Measurements from ENCODE around the gene DSP. TPM values are rescaled to one million over a fixed set of nuclear protein-coding genes. Genes with fewer than 3 reads are reported as not detected.

DSP gene
- polyA plus RNA-seq, 4 donors: 40.0 to 164 (median 78.1) TPM

GRCh38 chr6:7585287-7585930 lies 43.9 kb downstream of the DSP start:
- Histone ChIP-seq H3K4me1 (ENCODE audit: control insufficient read depth in 3 of 3, insufficient read depth in 2 of 3, low read depth in 1 of 3, low read length in 2 of 3) (peaks cover 0 to 13% (median 0%) of the 10 kb centered on the region in 3 donors), H3K27ac (ENCODE audit: low read depth in 1 of 3, low read length in 2 of 3) (no peak overlapping the region), H3K4me3 (ENCODE audit: low read depth in 1 of 3, low read length in 3 of 3) (no peak overlapping the region), H3K9me3 (ENCODE audit: control insufficient read depth in 2 of 2, insufficient read depth in 1 of 2, low read depth in 1 of 2, low read length in 1 of 2) (peaks cover 0 to 12% of the 10 kb centered on the region in 2 donors), H3K27me3 (ENCODE audit: control insufficient read depth in 3 of 3, insufficient read depth in 3 of 3, low read length in 3 of 3) (no peaks in the 10 kb centered on the region), H3K36me3 (ENCODE audit: control insufficient read depth in 3 of 3, insufficient read depth in 2 of 3, low read depth in 1 of 3, low read length in 3 of 3) (peaks cover 3 to 39% (median 16%) of the 10 kb centered on the region in 3 donors)
- DNase-seq: no peak
- FAIRE-seq: no peak
- WGBS, 3 donors: 97 to 98% (median 98%) methylated on average over 28 of the region's 28 CpGs

- Histone ChIP-seq H3K27ac (ENCODE audit: low read depth in 1 of 3, low read length in 2 of 3) (peak overlapping the region; percentile 50 to 80 (median 76)), H3K36me3 (ENCODE audit: control insufficient read depth in 3 of 3, insufficient read depth in 2 of 3, low read depth in 1 of 3, low read length in 3 of 3) (peaks cover 3 to 28% (median 11%) of the 10 kb centered on the region in 3 donors), H3K4me3 (ENCODE audit: low read depth in 1 of 3, low read length in 3 of 3) (no peak overlapping the region), H3K9me3 (ENCODE audit: control insufficient read depth in 2 of 2, insufficient read depth in 1 of 2, low read depth in 1 of 2, low read length in 1 of 2) (peaks cover 0 to 12% of the 10 kb centered on the region in 2 donors), H3K4me1 (ENCODE audit: control insufficient read depth in 3 of 3, insufficient read depth in 2 of 3, low read depth in 1 of 3, low read length in 2 of 3) (peaks cover 7 to 13% (median 8%) of the 10 kb centered on the region in 3 donors), H3K27me3 (ENCODE audit: control insufficient read depth in 3 of 3, insufficient read depth in 3 of 3, low read length in 3 of 3) (no peaks in the 10 kb centered on the region)
- FAIRE-seq: no peak
- 13 to 62% (median 42%) methylated on average over 3 of the region's 3 CpGs for WGBS, 3 donors
- peak; percentile 80 to 93 for DNase-seq
These were observed 46.2 kb downstream of the DSP start for GRCh38 chr6:7587631-7588100.

DNA sequence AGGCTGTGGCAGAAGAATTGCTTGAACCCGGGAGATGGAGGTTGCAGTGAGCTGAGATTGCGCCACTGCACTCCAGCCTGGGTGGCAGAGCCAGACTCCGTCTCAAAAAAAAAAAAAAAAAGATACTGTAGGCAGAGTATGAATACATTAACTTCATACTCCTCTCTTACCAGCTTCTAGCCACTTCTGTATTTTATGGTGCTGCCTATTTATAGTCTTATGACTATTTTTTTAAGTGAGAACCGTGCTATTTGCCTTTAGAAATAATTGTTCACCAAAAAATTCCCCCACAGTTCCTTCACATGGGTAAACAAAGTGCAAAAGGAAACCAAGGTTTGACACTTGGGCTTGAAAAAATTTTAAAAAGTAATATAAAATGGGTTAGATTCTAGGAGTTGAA lies 47.0 kb downstream of the DSP start:
- Histone ChIP-seq H3K36me3 (ENCODE audit: control insufficient read depth in 3 of 3, insufficient read depth in 2 of 3, low read depth in 1 of 3, low read length in 3 of 3) (peaks cover 3 to 19% (median 8%) of the 10 kb centered on the region in 3 donors), H3K9me3 (ENCODE audit: control insufficient read depth in 2 of 2, insufficient read depth in 1 of 2, low read depth in 1 of 2, low read length in 1 of 2) (peaks cover 0 to 7% of the 10 kb centered on the region in 2 donors), H3K4me1 (ENCODE audit: control insufficient read depth in 3 of 3, insufficient read depth in 2 of 3, low read depth in 1 of 3, low read length in 2 of 3) (peaks cover 7 to 13% (median 8%) of the 10 kb centered on the region in 3 donors), H3K4me3 (ENCODE audit: low read depth in 1 of 3, low read length in 3 of 3) (no peak overlapping the region), H3K27ac (ENCODE audit: low read depth in 1 of 3, low read length in 2 of 3) (no peak overlapping the region), H3K27me3 (ENCODE audit: control insufficient read depth in 3 of 3, insufficient read depth in 3 of 3, low read length in 3 of 3) (no peaks in the 10 kb centered on the region)
- DNase-seq: no peak
- 46 to 68% (median 64%) methylated on average over 3 to 4 of the region's 4 CpGs for WGBS, 3 donors
- FAIRE-seq: no peak

- H3K27me3 ChIP-seq (ENCODE audit: control insufficient read depth in 3 of 3, insufficient read depth in 3 of 3, low read length in 3 of 3): no peaks in the 10 kb centered on the region
- peaks cover 7 to 13% (median 8%) of the 10 kb centered on the region in 3 donors for H3K4me1 ChIP-seq (ENCODE audit: control insufficient read depth in 3 of 3, insufficient read depth in 2 of 3, low read depth in 1 of 3, low read length in 2 of 3)
- H3K9me3 ChIP-seq (ENCODE audit: control insufficient read depth in 2 of 2, insufficient read depth in 1 of 2, low read depth in 1 of 2, low read length in 1 of 2): peaks cover 0 to 4% of the 10 kb centered on the region in 2 donors
- peaks cover 3 to 12% (median 5%) of the 10 kb centered on the region in 3 donors for H3K36me3 ChIP-seq (ENCODE audit: control insufficient read depth in 3 of 3, insufficient read depth in 2 of 3, low read depth in 1 of 3, low read length in 3 of 3)
- no peak overlapping the region for H3K4me3 ChIP-seq (ENCODE audit: low read depth in 1 of 3, low read length in 3 of 3)
- H3K27ac ChIP-seq (ENCODE audit: low read depth in 1 of 3, low read length in 2 of 3): no peak overlapping the region
- WGBS, 3 donors: 64 to 86% (median 81%) methylated on average over 3 of the region's 3 CpGs
- DNase-seq (no peak), FAIRE-seq (no peak)
These were observed 47.8 kb downstream of the DSP start for GRCh38 chr6:7589221-7589620.

DNA sequence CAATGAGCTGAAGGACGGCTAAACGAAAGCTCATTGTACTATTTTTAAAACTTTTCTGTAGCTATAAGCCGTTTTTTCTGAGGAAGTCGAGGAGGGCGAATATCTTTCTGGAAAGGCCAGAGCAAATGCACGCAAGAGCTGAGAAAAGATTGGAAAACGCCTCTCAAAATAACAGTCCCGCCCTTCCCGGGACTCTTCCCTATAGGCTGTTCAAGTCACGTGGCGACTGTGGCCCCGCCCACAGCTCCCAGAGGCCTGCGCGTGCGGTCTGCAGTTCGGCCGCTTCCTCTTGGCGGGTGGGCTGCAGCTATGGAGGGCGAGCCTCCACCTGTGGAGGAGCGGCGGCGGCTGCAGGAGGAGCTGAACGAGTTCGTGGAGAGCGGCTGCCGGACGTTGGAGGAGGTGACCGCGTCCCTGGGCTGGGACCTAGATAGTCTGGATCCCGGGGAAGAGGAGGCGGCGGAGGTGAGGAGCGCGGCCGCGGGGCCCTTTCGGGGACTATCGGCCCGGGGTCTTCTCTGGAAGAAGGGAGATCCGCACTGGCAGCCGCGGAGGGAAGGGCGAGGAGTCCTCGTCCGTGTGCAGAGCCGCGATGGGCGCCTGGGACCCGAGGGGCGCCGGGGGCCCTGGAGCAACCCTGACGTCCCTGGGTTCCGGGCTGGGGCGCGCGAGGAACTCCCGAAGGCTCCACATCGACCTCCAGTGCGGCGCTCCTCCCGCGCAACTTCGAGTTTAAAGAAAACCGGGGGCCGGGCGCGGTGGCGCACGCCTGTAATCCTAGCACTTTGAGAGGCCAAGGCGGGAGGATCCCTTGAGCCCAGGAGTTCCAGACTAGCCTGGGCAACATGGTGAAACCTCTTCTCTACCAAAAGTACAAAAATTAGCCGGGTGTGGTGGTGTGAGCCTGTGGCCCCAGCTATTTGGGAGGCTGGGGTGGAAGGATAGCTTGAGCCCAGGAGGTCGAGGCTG lies 48.8 kb downstream of the DSP start, which contains the start of gene SNRNP48:
Gene SNRNP48, plus strand, starts transcription at position 250 of the 969 bp plus-strand sequence. Its CDS starts 60 bp downstream, at position 310.
- 0 to 1% (median 0%) methylated on average over 65 to 72 of the region's 72 CpGs for WGBS, 3 donors
- peak within 1 kb of the TSS in 2 of 3 donors; percentile 58 to 81 for H3K27ac ChIP-seq (ENCODE audit: low read depth in 1 of 3, low read length in 2 of 3)
- DNase-seq (peak; percentile 95 to 97), FAIRE-seq (no peak)
- peaks cover 0 to 5% (median 0%) of the 10 kb centered on the region in 3 donors for H3K36me3 ChIP-seq (ENCODE audit: control insufficient read depth in 3 of 3, insufficient read depth in 2 of 3, low read depth in 1 of 3, low read length in 3 of 3)
- peak within 1 kb of the TSS; percentile 90 to 97 (median 91) for H3K4me3 ChIP-seq (ENCODE audit: low read depth in 1 of 3, low read length in 3 of 3)
- no peaks in the 10 kb centered on the region for H3K27me3 ChIP-seq (ENCODE audit: control insufficient read depth in 3 of 3, insufficient read depth in 3 of 3, low read length in 3 of 3)
- H3K4me1 ChIP-seq (ENCODE audit: control insufficient read depth in 3 of 3, insufficient read depth in 2 of 3, low read depth in 1 of 3, low read length in 2 of 3): peaks cover 8 to 13% (median 9%) of the 10 kb centered on the region in 3 donors
- H3K9me3 ChIP-seq (ENCODE audit: control insufficient read depth in 2 of 2, insufficient read depth in 1 of 2, low read depth in 1 of 2, low read length in 1 of 2): peaks cover 0 to 2% of the 10 kb centered on the region in 2 donors

GRCh38 chr6:7590918-7591302 lies 49.4 kb downstream of the DSP start:
- WGBS, 3 donors: 7 to 19% (median 12%) methylated on average over 10 of the region's 10 CpGs
- Histone ChIP-seq H3K36me3 (ENCODE audit: control insufficient read depth in 3 of 3, insufficient read depth in 2 of 3, low read depth in 1 of 3, low read length in 3 of 3) (peaks cover 0 to 3% (median 0%) of the 10 kb centered on the region in 3 donors), H3K27ac (ENCODE audit: low read depth in 1 of 3, low read length in 2 of 3) (peak overlapping the region in 1 of 3 donors; percentile 81), H3K4me1 (ENCODE audit: control insufficient read depth in 3 of 3, insufficient read depth in 2 of 3, low read depth in 1 of 3, low read length in 2 of 3) (peaks cover 8 to 13% (median 9%) of the 10 kb centered on the region in 3 donors), H3K27me3 (ENCODE audit: control insufficient read depth in 3 of 3, insufficient read depth in 3 of 3, low read length in 3 of 3) (no peaks in the 10 kb centered on the region), H3K4me3 (ENCODE audit: low read depth in 1 of 3, low read length in 3 of 3) (peak overlapping the region; percentile 90 to 97 (median 91)), H3K9me3 (ENCODE audit: control insufficient read depth in 2 of 2, insufficient read depth in 1 of 2, low read depth in 1 of 2, low read length in 1 of 2) (no peaks in the 10 kb centered on the region)
- no peak for FAIRE-seq
- peak; percentile 25 to 29 for DNase-seq

DNA sequence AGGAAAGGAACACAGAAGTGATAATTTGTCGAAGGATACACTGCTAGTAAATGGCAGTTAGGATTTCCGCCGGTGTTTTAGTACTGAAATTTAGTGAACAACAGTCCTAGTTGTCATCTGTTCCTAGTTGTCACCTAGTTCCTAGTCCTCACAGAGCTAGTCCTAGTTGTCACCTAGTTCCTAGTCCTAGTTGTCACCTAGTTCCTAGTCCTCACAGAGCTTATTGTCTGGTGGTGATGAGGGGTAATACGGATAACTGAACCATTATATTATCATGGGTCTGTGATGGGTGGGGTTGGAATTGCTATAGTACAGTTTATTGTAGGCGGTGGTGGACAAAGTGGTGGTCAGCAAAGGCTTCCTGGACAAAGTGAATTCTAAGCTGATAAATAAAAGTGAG lies 50.3 kb downstream of the DSP start:
- H3K27ac ChIP-seq (ENCODE audit: low read depth in 1 of 3, low read length in 2 of 3): no peak overlapping the region
- no peak for FAIRE-seq
- no peaks in the 10 kb centered on the region for H3K9me3 ChIP-seq (ENCODE audit: control insufficient read depth in 2 of 2, insufficient read depth in 1 of 2, low read depth in 1 of 2, low read length in 1 of 2)
- WGBS, 3 donors: 96 to 99% (median 98%) methylated on average over 5 of the region's 5 CpGs
- H3K4me3 ChIP-seq (ENCODE audit: low read depth in 1 of 3, low read length in 3 of 3): no peak overlapping the region
- no peaks in the 10 kb centered on the region for H3K27me3 ChIP-seq (ENCODE audit: control insufficient read depth in 3 of 3, insufficient read depth in 3 of 3, low read length in 3 of 3)
- no peak for DNase-seq
- H3K4me1 ChIP-seq (ENCODE audit: control insufficient read depth in 3 of 3, insufficient read depth in 2 of 3, low read depth in 1 of 3, low read length in 2 of 3): peaks cover 8 to 13% (median 9%) of the 10 kb centered on the region in 3 donors
- H3K36me3 ChIP-seq (ENCODE audit: control insufficient read depth in 3 of 3, insufficient read depth in 2 of 3, low read depth in 1 of 3, low read length in 3 of 3): peaks cover 0 to 3% (median 0%) of the 10 kb centered on the region in 3 donors

DNA sequence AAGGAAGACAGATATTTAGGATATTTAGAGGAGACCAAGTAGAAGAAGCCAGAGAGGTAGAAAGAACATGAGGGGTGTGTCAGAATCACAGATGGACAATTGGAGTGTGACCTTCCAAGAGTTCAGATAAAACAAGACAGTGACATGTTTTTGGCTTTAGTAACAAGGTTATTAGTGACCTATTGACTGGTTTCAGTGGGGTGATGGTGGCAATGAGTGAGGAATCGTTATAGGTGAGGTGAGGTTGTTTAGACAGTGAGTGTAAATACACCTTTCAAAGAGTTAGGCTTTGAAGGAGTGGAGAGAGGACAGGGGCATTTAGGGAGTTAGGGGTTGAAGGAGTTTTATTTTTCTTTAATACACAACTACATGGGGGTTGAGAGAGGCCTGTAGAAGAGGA lies 51.8 kb downstream of the DSP start:
- WGBS, 3 donors: 71 to 84% (median 83%) methylated on average over 1 of the region's 1 CpG

More for the DNA sequence above, 51.8 kb downstream of the DSP start:
- Histone ChIP-seq H3K4me3 (ENCODE audit: low read depth in 1 of 3, low read length in 3 of 3) (no peak overlapping the region), H3K36me3 (ENCODE audit: control insufficient read depth in 3 of 3, insufficient read depth in 2 of 3, low read depth in 1 of 3, low read length in 3 of 3) (peaks cover 2 to 6% (median 3%) of the 10 kb centered on the region in 3 donors), H3K9me3 (ENCODE audit: control insufficient read depth in 2 of 2, insufficient read depth in 1 of 2, low read depth in 1 of 2, low read length in 1 of 2) (no peaks in the 10 kb centered on the region), H3K27me3 (ENCODE audit: control insufficient read depth in 3 of 3, insufficient read depth in 3 of 3, low read length in 3 of 3) (no peaks in the 10 kb centered on the region), H3K4me1 (ENCODE audit: control insufficient read depth in 3 of 3, insufficient read depth in 2 of 3, low read depth in 1 of 3, low read length in 2 of 3) (peaks cover 4 to 9% (median 8%) of the 10 kb centered on the region in 3 donors), H3K27ac (ENCODE audit: low read depth in 1 of 3, low read length in 2 of 3) (no peak overlapping the region)
- DNase-seq (no peak), FAIRE-seq (no peak)

Data from small intestine (tissue), 7 donors.